PC-9 (cell line): Measurements from ENCODE around the gene SMIM1. TPM values are rescaled to one million over a fixed set of nuclear protein-coding genes. Genes with fewer than 3 reads are reported as not detected.

Source experiments
- BruUV-seq: library from RNA; stranded (reverse); fragments of 400-500 nt; replicated peaks from 2 replicates; lab custom pipeline; 2021; lab: Mats Ljungman, UMichigan
- CTCF ChIA-PET: fragments of 300-600 bp; sonication (Branson Sonifier 250); formaldehyde crosslinking; loops from one replicate; lab custom pipeline; 2022; ENCODE audit warnings: antibody characterized with exemption; lab: Charles Lee
- POLR2A ChIA-PET: fragments of 300-600 bp; sonication (Branson Sonifier 250); formaldehyde crosslinking; loops from one replicate; lab custom pipeline; 2022; ENCODE audit warnings: antibody characterized with exemption; ENCODE audit not compliant: unreplicated experiment; lab: Charles Lee
- DNase-seq, 2 experiments: peaks; one replicate each; pipeline versions ENCODE4 v3.0.0 to v3.0.0-alpha.2; 2015 to 2022; ENCODE audit warnings: mixed read lengths in 1 of 2
- H2AFZ ChIP-seq: fragments of 200-600 bp; sonication (generic); 2 replicates; pipeline ENCODE4 v1.8.1; 2017; ENCODE audit warnings: antibody characterized with exemption
- H3F3A ChIP-seq: fragments of 200-600 bp; sonication (generic); 2 replicates; pipeline ENCODE4 v1.8.1; 2017; ENCODE audit warnings: antibody characterized with exemption, mild to moderate bottlenecking, low read depth; ENCODE audit not compliant: insufficient read depth
- H3K27ac ChIP-seq: fragments of 200-600 bp; sonication (generic); 2 replicates; pipeline ENCODE4 v1.6.1; 2016; ENCODE audit warnings: mixed run types
- H3K27me3 ChIP-seq: fragments of 200-600 bp; sonication (generic); 2 replicates; pipeline ENCODE4 v1.6.1; 2016; ENCODE audit warnings: low read depth, mixed run types; ENCODE audit not compliant: insufficient read depth
- H3K36me3 ChIP-seq: fragments of 200-600 bp; sonication (generic); 2 replicates; pipeline ENCODE4 v1.6.1; 2016; ENCODE audit warnings: low read depth, mixed run types
- H3K4me1 ChIP-seq: fragments of 200-600 bp; sonication (generic); replicated peaks from 2 replicates; pipeline ENCODE4 v1.6.1; 2016; ENCODE audit warnings: mixed run types; ENCODE audit not compliant: insufficient read depth
- H3K4me2 ChIP-seq: fragments of 200-600 bp; sonication (generic); 2 replicates; pipeline ENCODE4 v1.6.1; 2017; ENCODE audit warnings: mixed run types
- H3K4me3 ChIP-seq: fragments of 200-600 bp; sonication (generic); 2 replicates; pipeline ENCODE4 v1.6.1; 2016; ENCODE audit warnings: mixed run types
- H3K79me2 ChIP-seq: fragments of 200-600 bp; sonication (generic); 2 replicates; pipeline ENCODE4 v1.6.1; 2017; ENCODE audit warnings: low read depth, mixed run types
- H3K9me2 ChIP-seq: fragments of 200-600 bp; sonication (generic); 2 replicates; pipeline ENCODE4 v1.8.1; 2017; ENCODE audit warnings: mild to moderate bottlenecking; ENCODE audit not compliant: insufficient read depth
- H3K9me3 ChIP-seq: fragments of 200-600 bp; sonication (generic); 2 replicates; pipeline ENCODE4 v1.8.1; 2016; ENCODE audit warnings: low read depth; ENCODE audit not compliant: insufficient read depth
- H4K20me1 ChIP-seq: fragments of 200-600 bp; sonication (generic); 2 replicates; pipeline ENCODE4 v1.8.1; 2017; ENCODE audit not compliant: insufficient read depth
- CTCF ChIP-seq: fragments of 200-600 bp; sonication (generic); conservative IDR thresholded peaks from 2 replicates; pipeline ENCODE4 v1.6.1; 2017; ENCODE audit warnings: mixed run types, antibody characterized with exemption, mild to moderate bottlenecking, moderate library complexity
- EZH2 ChIP-seq: fragments of 200-600 bp; sonication (generic); IDR thresholded peaks from 2 replicates; pipeline ENCODE4 v1.8.0; 2017; ENCODE audit warnings: antibody characterized with exemption, low read depth
- intact Hi-C: fragments of 100-400 bp; cut with micrococcal nuclease; formaldehyde crosslinking; loops from one replicate; pipeline ENCODE4 v1.10.0; 2022; ENCODE audit not compliant: unreplicated experiment
- total RNA-seq: library from RNA; stranded (reverse); gene quantifications from 2 replicates; pipeline ENCODE4 v1.2.3, GENCODE V29; 2021

The SMIM1 gene
- total RNA-seq, 1 experiment from 2014 or later = 5.9 TPM

- intact Hi-C loops = no loop called here
- POLR2A ChIA-PET = no interaction called here
- Histone ChIP-seq H3K4me1 (no peaks in the 10 kb centered on the region), H4K20me1 (peaks cover 4% of the 10 kb centered on the region), H3K27ac (no peak overlapping the region), H3K4me3 (no peak overlapping the region), H3K9me2 (no peaks in the 10 kb centered on the region), H3K79me2 (no peaks in the 10 kb centered on the region), H2AFZ (no peak overlapping the region), H3K4me2 (no peak overlapping the region), H3K9me3 (no peaks in the 10 kb centered on the region), H3K36me3 (no peaks in the 10 kb centered on the region), H3F3A (no peaks in the 10 kb centered on the region), H3K27me3 (no peaks in the 10 kb centered on the region)
- no TSS peak for BruUV-seq
- no peak for DNase-seq
- TF ChIP-seq CTCF (no peak), EZH2 (no peak)
- CTCF ChIA-PET = no interaction called here
Observed at GRCh38 chr1:3738943-3739342, 33.6 kb upstream of the SMIM1 start.

DNA sequence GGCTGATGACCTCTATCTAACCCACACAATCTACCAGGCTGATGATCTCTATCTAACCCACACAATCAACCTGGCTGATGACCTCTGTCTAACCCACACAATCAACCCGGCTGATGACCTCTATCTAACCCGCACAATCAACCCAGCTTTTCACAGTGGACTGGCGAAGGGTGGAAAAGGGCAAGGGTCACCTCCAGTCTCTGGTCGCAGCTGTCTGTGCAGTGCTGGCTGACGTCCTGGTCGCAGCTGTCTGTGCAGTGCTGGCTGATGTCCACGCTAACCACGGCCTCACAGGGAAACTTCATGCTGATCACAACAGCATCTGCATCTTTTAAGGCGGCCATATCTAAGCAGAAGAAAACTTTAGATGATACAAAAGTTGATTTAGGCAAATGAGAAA is 32.5 kb upstream of the SMIM1 start:
- ChIA-PET POLR2A (no interaction called here), CTCF (no interaction called here)
- intact Hi-C loops = no loop called here

DNA sequence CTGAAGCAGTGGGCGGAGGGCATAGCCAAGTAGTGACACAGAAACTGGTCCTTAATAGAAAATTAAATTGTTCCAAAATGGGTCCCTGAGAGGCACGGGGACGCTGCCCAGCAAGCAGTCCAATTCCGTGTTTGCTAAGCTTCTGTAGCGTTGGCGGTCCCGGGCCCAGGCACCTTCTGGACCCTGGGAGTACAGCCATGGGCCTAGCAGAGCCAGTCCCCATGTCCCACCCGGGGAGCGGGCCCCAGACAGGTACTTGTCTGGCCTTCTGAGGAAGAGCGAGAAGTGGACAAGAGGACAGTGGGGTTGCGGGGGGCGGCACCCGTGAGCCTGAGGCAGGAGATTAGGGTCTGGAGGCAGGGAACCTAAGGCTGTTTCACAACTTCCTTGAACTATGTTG is 31.8 kb upstream of the SMIM1 start:
- Histone ChIP-seq H3K4me3 (no peak overlapping the region), H2AFZ (no peak overlapping the region), H4K20me1 (peaks cover 4% of the 10 kb centered on the region), H3K9me2 (no peaks in the 10 kb centered on the region), H3F3A (peaks cover under 1% of the 10 kb centered on the region; the same call in 1 of the 2 replicates), H3K27ac (no peak overlapping the region), H3K9me3 (no peaks in the 10 kb centered on the region), H3K36me3 (no peaks in the 10 kb centered on the region), H3K4me2 (no peak overlapping the region), H3K4me1 (no peaks in the 10 kb centered on the region), H3K27me3 (no peaks in the 10 kb centered on the region), H3K79me2 (no peaks in the 10 kb centered on the region)
- ChIA-PET CTCF (no interaction called here), POLR2A (no interaction called here)
- TF ChIP-seq EZH2 (no peak), CTCF (no peak)
- no peak for DNase-seq
- BruUV-seq = no TSS peak
- intact Hi-C loops = no loop called here

More for the DNA sequence above, 32.5 kb upstream of the SMIM1 start:
- H2AFZ ChIP-seq = no peak overlapping the region
- DNase-seq = no peak
- no peaks in the 10 kb centered on the region for H3K36me3 ChIP-seq
- no peak overlapping the region for H3K4me3 ChIP-seq
- H3K4me1 ChIP-seq = no peaks in the 10 kb centered on the region
- no peak overlapping the region for H3K27ac ChIP-seq
- no TSS peak for BruUV-seq
- H3K9me2 ChIP-seq = no peaks in the 10 kb centered on the region
- peaks cover 4% of the 10 kb centered on the region for H4K20me1 ChIP-seq
- H3F3A ChIP-seq = no peaks in the 10 kb centered on the region
- no peak overlapping the region for H3K4me2 ChIP-seq
- no peaks in the 10 kb centered on the region for H3K9me3 ChIP-seq
- H3K79me2 ChIP-seq = no peaks in the 10 kb centered on the region
- TF ChIP-seq CTCF (no peak), EZH2 (no peak)
- no peaks in the 10 kb centered on the region for H3K27me3 ChIP-seq
